Measurements from ENCODE around the gene RNGTT.

The RNGTT gene

DNA sequence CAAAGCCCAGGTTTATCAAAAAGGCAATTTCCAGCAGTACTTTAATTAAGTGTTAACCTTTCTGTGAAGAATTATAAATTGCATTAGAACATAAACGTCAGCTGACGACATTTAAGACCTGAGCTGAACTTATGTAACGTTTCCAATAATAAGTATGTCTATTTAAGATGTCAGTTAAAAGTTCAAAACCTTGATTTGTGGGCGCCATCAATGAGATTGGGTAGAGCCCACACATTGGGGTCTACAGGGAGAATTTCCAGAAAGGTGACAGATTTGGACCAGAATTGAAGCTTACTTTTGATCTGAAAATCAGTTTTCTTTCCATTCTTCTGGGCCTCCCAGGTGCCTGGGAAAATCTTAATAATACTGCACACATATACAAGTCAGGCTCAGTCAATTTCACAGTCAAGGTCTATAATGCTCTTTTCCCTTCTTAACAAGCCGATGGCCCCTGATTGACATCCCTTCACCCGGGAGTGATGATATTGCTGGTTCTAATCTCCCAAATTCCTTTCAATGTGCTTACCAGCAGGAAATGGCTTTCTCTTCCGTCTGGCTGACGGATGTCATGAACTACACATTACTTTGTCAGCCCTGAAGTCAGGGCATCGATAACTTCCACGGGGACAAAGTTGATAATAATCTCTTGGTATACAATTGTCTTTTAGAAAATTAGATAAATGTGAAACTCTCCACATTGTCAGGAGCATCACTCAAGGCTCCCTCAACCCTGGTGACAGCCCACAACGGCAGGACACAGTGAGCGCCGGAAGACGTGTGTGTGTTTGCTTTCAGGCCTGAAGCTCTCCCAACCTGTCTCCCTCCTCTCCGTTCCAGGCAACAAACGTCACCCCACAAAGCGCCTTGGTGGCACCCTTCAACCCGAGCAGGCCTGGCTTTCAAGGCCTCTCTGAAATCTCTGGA is 400.8 kb downstream of the RNGTT start:
- no peak overlapping the region for H3K27ac ChIP-seq
- H3K4me3 ChIP-seq = no peak overlapping the region
- no peaks in the 10 kb centered on the region for H3K27me3 ChIP-seq

DNA sequence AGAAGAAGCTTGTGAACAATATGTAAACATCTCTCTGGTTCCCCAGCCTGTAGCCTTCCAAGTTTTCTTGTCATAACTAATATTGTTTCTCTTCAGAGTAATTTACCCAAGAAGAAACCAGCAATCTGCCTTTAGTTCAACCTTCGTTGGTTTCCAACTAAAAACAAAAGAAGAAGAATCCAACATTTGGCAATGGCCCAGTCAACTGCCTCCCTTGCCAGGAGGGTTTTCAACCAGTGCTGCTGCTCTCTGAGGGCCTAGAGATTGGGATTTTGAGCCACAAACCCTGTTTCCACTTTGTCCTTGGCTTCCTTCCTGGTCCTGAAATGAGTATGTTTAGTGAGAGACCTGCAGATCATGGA is 401.5 kb downstream of the RNGTT start:
- H3K27me3 ChIP-seq = no peaks in the 10 kb centered on the region
- peaks cover 24% of the 10 kb centered on the region for H3K9me3 ChIP-seq
- no peaks in the 10 kb centered on the region for H3K36me3 ChIP-seq
- no peak overlapping the region for H3K9ac ChIP-seq
- H3K4me2 ChIP-seq = peak overlapping the region; percentile 56
- H3K4me1 ChIP-seq = peaks cover 43% of the 10 kb centered on the region
- peak overlapping the region; percentile 18; the same call in 1 of the 2 replicates for H3K27ac ChIP-seq
- no peaks in the 10 kb centered on the region for H4K20me1 ChIP-seq
- TF ChIP-seq Cebpa-rat (IDR thresholded peaks at IDR 0.05) = no peak
- no peak overlapping the region for H3K4me3 ChIP-seq

More for the DNA sequence above, 400.8 kb downstream of the RNGTT start:
- no peak for TF ChIP-seq Cebpa-rat (IDR thresholded peaks at IDR 0.05)
- peaks cover 44% of the 10 kb centered on the region for H3K4me1 ChIP-seq
- peak overlapping the region; percentile 56 for H3K4me2 ChIP-seq
- H3K9ac ChIP-seq = no peak overlapping the region
- H3K36me3 ChIP-seq = no peaks in the 10 kb centered on the region
- peaks cover 20% of the 10 kb centered on the region for H3K9me3 ChIP-seq
- no peaks in the 10 kb centered on the region for H4K20me1 ChIP-seq

DNA sequence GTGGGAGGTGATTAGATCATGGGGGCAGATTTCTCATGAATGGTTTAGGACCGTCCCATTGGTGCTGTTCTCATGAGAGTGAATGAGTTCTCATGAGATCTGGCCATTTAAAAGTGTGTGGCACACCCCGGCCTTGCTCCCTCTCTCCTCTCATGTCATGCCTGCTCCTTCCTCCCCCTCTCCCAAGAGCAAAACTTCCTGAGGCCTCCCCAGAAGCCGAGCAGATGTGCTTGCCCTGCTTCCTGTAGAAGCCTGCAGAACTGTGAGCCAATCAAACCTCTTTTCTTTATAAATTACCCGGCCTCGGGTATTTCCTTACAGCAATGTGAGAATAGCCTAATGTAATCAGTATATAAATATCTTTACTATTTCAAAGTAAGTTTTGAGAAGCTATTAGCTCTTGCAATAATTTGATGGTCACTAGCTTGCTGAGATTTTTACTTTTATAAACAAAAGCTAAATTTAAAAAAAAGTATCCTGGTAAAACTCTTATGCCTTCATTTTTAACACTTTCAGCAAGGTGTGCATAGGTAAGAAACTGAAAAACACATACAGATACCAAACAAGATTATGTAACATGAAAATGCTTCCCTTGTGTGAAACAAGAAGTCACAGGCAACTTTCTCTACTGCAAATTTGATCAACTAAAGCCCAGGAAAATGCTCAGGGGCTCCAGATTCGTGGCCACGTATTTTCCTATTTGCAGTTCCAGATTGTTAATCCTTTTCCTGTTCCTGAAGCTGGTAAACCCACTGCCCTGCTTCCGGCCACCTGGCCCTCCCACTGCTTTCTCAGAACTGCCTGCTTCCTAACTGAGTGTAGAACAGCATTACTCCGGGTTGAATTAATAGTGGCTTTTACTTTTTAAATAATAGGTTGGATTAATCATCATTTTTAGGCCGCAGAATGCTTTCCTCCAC is 402.1 kb downstream of the RNGTT start:
- Histone ChIP-seq H3K4me3 (no peak overlapping the region), H3K4me1 (peaks cover 39% of the 10 kb centered on the region), H3K27ac (peak overlapping the region; percentile 18; the same call in 1 of the 2 replicates), H3K9me3 (peaks cover 30% of the 10 kb centered on the region), H4K20me1 (no peaks in the 10 kb centered on the region), H3K9ac (no peak overlapping the region), H3K4me2 (peak overlapping the region; percentile 56), H3K36me3 (no peaks in the 10 kb centered on the region), H3K27me3 (no peaks in the 10 kb centered on the region)
- no peak for TF ChIP-seq Cebpa-rat (IDR thresholded peaks at IDR 0.05)
